Measurements from ENCODE around the gene MROH2A.

Gene MROH2A

GRCh38 chr2:233817995-233818638, 40.0 kb downstream of the MROH2A start:
- no peak for TF ChIP-seq ZBTB7A (IDR thresholded peaks at IDR 0.05; ENCODE audit: low read depth)
- TF ChIP-seq CEBPB (IDR thresholded peaks at IDR 0.05) = no peak
- TF ChIP-seq TEAD4 (IDR thresholded peaks at IDR 0.05) = no peak
- no peak for TF ChIP-seq EP300 (IDR thresholded peaks at IDR 0.05; ENCODE audit: borderline replicate concordance)
- no peak for TF ChIP-seq RAD21 (IDR thresholded peaks at IDR 0.05; ENCODE audit: low read depth)
- no peak for TF ChIP-seq EGR1 (IDR thresholded peaks at IDR 0.05)
- TF ChIP-seq TCF12 (IDR thresholded peaks at IDR 0.05; ENCODE audit: low read depth) = no peak
- no peak for TF ChIP-seq MAX (IDR thresholded peaks at IDR 0.05)
- TF ChIP-seq, protein P1, sequence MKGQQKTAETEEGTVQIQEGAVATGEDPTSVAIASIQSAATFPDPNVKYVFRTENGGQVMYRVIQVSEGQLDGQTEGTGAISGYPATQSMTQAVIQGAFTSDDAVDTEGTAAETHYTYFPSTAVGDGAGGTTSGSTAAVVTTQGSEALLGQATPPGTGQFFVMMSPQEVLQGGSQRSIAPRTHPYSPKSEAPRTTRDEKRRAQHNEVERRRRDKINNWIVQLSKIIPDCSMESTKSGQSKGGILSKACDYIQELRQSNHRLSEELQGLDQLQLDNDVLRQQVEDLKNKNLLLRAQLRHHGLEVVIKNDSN (IDR thresholded peaks at IDR 0.05) = no peak
- TF ChIP-seq, protein P2, sequence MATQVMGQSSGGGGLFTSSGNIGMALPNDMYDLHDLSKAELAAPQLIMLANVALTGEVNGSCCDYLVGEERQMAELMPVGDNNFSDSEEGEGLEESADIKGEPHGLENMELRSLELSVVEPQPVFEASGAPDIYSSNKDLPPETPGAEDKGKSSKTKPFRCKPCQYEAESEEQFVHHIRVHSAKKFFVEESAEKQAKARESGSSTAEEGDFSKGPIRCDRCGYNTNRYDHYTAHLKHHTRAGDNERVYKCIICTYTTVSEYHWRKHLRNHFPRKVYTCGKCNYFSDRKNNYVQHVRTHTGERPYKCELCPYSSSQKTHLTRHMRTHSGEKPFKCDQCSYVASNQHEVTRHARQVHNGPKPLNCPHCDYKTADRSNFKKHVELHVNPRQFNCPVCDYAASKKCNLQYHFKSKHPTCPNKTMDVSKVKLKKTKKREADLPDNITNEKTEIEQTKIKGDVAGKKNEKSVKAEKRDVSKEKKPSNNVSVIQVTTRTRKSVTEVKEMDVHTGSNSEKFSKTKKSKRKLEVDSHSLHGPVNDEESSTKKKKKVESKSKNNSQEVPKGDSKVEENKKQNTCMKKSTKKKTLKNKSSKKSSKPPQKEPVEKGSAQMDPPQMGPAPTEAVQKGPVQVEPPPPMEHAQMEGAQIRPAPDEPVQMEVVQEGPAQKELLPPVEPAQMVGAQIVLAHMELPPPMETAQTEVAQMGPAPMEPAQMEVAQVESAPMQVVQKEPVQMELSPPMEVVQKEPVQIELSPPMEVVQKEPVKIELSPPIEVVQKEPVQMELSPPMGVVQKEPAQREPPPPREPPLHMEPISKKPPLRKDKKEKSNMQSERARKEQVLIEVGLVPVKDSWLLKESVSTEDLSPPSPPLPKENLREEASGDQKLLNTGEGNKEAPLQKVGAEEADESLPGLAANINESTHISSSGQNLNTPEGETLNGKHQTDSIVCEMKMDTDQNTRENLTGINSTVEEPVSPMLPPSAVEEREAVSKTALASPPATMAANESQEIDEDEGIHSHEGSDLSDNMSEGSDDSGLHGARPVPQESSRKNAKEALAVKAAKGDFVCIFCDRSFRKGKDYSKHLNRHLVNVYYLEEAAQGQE (IDR thresholded peaks at IDR 0.05; ENCODE audit: low read depth) = no peak
- TF ChIP-seq YY1 (IDR thresholded peaks at IDR 0.05; ENCODE audit: low read depth) = no peak
- TF ChIP-seq NFIC (IDR thresholded peaks at IDR 0.05) = no peak
- TF ChIP-seq FOXM1 (IDR thresholded peaks at IDR 0.05; ENCODE audit: borderline replicate concordance, low read depth) = no peak
- TF ChIP-seq TAF1 (IDR thresholded peaks at IDR 0.05; ENCODE audit: low read depth) = no peak
- no peak for TF ChIP-seq CREB1 (IDR thresholded peaks at IDR 0.05; ENCODE audit: low read depth)

DNA sequence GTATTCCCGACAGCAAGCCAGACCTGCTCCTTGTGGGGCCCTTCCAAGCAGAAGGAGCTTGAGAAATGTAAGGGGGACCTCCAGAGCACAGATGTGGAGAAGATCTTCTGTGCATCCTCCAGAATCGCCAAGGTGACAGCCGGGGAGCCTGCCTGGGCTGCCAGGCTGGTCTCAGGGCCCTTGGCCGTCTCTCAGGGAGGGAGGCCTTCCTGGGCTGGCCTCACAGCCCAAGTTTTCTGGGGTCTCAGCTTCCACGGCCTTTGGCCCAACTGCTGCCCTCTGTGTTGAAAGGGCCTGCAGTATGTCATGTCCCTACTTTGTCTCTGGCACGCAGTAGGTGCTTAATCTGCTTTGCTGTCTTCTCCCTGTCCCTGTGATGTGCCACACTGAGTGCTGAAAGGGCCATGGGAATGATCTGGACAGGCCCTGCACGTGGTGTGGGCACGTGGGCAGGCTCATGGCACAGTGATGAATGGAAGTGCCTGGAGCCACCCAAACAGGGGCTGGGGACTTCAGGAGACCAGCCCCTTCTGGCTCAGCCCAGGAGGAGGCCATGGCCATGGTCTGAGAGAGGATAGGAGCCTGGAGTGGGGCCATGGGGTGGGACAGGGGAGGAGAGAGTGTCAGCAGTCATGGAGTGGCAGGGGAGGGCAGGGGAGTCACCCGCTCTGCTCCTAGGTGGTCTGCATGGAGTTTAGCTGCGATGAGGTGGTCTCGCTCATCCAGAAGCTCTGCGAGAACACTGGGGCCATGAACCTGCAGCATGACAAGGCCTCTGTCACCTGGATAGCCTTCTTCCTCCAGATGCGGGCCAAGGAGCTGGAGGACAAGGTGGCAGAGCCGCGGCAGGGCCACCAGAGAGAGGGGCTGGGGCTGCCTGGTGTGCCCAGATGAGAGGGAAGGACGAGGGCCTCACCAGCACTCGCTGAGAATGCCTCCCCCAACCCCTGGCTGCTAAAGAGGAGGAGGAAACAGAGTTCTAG, 40.8 kb downstream of the MROH2A start:
- TF ChIP-seq TAF1 (IDR thresholded peaks at IDR 0.05; ENCODE audit: low read depth) = no peak
- TF ChIP-seq TEAD4 (IDR thresholded peaks at IDR 0.05) = no peak
- no peak for TF ChIP-seq EGR1 (IDR thresholded peaks at IDR 0.05)
- no peak for TF ChIP-seq YY1 (IDR thresholded peaks at IDR 0.05; ENCODE audit: low read depth)
- no peak for TF ChIP-seq MAX (IDR thresholded peaks at IDR 0.05)
- TF ChIP-seq ZBTB7A (IDR thresholded peaks at IDR 0.05; ENCODE audit: low read depth) = no peak
- TF ChIP-seq, protein P2 (IDR thresholded peaks at IDR 0.05; ENCODE audit: low read depth) = no peak
- TF ChIP-seq CREB1 (IDR thresholded peaks at IDR 0.05; ENCODE audit: low read depth) = no peak
- no peak for TF ChIP-seq FOXM1 (IDR thresholded peaks at IDR 0.05; ENCODE audit: borderline replicate concordance, low read depth)
- TF ChIP-seq NFIC (IDR thresholded peaks at IDR 0.05) = no peak
- TF ChIP-seq, protein P1 (IDR thresholded peaks at IDR 0.05) = no peak
- no peak for TF ChIP-seq TCF12 (IDR thresholded peaks at IDR 0.05; ENCODE audit: low read depth)
- no peak for TF ChIP-seq CEBPB (IDR thresholded peaks at IDR 0.05)
- TF ChIP-seq EP300 (IDR thresholded peaks at IDR 0.05; ENCODE audit: borderline replicate concordance) = no peak
- TF ChIP-seq RAD21 (IDR thresholded peaks at IDR 0.05; ENCODE audit: low read depth) = no peak

DNA sequence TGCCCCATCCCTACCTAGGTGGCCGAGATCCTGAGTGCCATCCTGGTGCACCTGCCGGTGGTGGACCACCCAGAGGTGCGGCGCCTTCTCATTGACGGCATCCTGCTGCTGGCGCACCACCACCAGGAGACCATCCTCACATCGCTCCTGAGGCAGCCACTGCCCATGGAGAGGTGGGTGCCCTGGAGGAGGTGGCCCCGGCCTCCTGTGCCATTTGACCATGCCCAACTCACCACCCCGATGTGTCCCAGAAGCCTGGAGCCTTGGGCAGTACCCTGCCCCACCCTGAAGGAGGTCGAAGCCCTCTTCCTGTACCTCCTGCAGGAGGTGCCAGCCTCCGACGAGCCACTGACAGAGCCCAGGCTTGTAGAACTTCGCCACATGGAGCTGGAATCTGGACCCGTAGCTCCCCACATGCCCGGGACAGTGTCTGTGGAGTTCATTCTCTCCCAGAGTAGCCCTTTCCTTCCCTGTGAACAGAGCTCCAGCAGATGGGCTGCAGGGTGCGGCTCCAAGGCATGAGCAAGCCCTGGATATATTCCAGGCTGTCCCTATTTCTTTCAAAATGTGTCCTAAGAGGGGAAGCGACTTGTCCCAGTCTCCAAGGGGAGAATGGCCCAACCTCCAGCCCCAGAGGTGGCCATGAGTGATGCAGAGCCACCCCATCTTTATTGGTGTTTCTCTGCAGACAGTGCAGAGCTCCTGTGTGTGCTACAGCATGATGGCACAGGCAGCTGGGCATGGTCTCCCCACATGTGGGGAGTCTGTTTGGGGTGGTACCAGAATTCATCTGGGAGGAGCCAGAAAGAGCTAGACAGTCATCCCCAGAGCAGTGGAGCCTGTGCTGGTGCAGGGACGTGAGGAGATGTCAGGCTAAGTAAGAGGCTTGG, 42.0 kb downstream of the MROH2A start:
- TF ChIP-seq, protein P2 (IDR thresholded peaks at IDR 0.05; ENCODE audit: low read depth) = no peak
- TF ChIP-seq EP300 (IDR thresholded peaks at IDR 0.05; ENCODE audit: borderline replicate concordance) = no peak
- no peak for TF ChIP-seq CEBPB (IDR thresholded peaks at IDR 0.05)
- no peak for TF ChIP-seq TAF1 (IDR thresholded peaks at IDR 0.05; ENCODE audit: low read depth)
- no peak for TF ChIP-seq TCF12 (IDR thresholded peaks at IDR 0.05; ENCODE audit: low read depth)
- no peak for TF ChIP-seq RAD21 (IDR thresholded peaks at IDR 0.05; ENCODE audit: low read depth)
- TF ChIP-seq, protein P1 (IDR thresholded peaks at IDR 0.05) = no peak
- TF ChIP-seq EGR1 (IDR thresholded peaks at IDR 0.05) = no peak
- TF ChIP-seq NFIC (IDR thresholded peaks at IDR 0.05) = no peak
- no peak for TF ChIP-seq ZBTB7A (IDR thresholded peaks at IDR 0.05; ENCODE audit: low read depth)
- no peak for TF ChIP-seq YY1 (IDR thresholded peaks at IDR 0.05; ENCODE audit: low read depth)

Data from Ishikawa (cell line).